OCI-LY7 (cell line): ENCODE measurements around the gene CPSF3. TPM values are rescaled to one million over a fixed set of nuclear protein-coding genes. Genes with fewer than 3 reads are reported as not detected.

Experiments used
- BruUV-seq: library from RNA; stranded (reverse); fragments of 400-500 nt; replicated peaks from 2 replicates; lab custom pipeline; 2021; lab: Mats Ljungman, UMichigan
- CTCF ChIA-PET: fragments of 300-600 bp; sonication (Branson Sonifier 250); formaldehyde crosslinking; loops from one replicate; lab custom pipeline; 2022; ENCODE audit warnings: antibody characterized with exemption; ENCODE audit not compliant: unreplicated experiment; lab: Charles Lee
- POLR2A ChIA-PET: fragments of 300-600 bp; sonication (Branson Sonifier 250); formaldehyde crosslinking; loops from one replicate; lab custom pipeline; 2022; ENCODE audit warnings: antibody characterized with exemption; lab: Charles Lee
- DNase-seq: peaks from one replicate; pipeline ENCODE4 v3.0.0-alpha.2; 2015; ENCODE audit warnings: low spot score
- H2AFZ ChIP-seq: fragments of 200-600 bp; sonication (generic), shearing (Covaris generic); 2 replicates; pipeline ENCODE4 v1.6.1; 2014; ENCODE audit warnings: mild to moderate bottlenecking, antibody characterized with exemption, low read length, moderate library complexity
- H3K27ac ChIP-seq: fragments of 200-600 bp; sonication (generic); 2 replicates; pipeline ENCODE4 v1.5.1; 2014; ENCODE audit warnings: mixed run types, low read depth, mild to moderate bottlenecking, moderate library complexity, low read length, inconsistent platforms; ENCODE audit not compliant: poor library complexity, severe bottlenecking
- H3K36me3 ChIP-seq: fragments of 200-600 bp; sonication (generic); 2 replicates; pipeline ENCODE4 v1.6.1; 2014; ENCODE audit warnings: mild to moderate bottlenecking, antibody characterized with exemption, low read length, moderate library complexity, mixed read lengths; ENCODE audit not compliant: insufficient read depth
- H3K4me1 ChIP-seq: fragments of 200-600 bp; sonication (generic); 2 replicates; pipeline ENCODE4 v1.5.1; 2014; ENCODE audit warnings: mild to moderate bottlenecking, low read length; ENCODE audit not compliant: insufficient read depth, poor library complexity, severe bottlenecking
- H3K4me2 ChIP-seq: fragments of 200-600 bp; sonication (generic); 2 replicates; pipeline ENCODE4 v1.6.1; 2014; ENCODE audit warnings: mild to moderate bottlenecking, low read length
- H3K4me3 ChIP-seq: fragments of 200-600 bp; sonication (generic); 2 replicates; pipeline ENCODE4 v1.5.1; 2014; ENCODE audit warnings: mild to moderate bottlenecking, low read depth, low read length; ENCODE audit not compliant: poor library complexity, severe bottlenecking
- H3K79me2 ChIP-seq: fragments of 200-600 bp; sonication (generic); 2 replicates; pipeline ENCODE4 v1.6.1; 2016; ENCODE audit warnings: low read depth, mild to moderate bottlenecking, low read length, moderate library complexity, mixed read lengths; ENCODE audit not compliant: insufficient read depth
- H3K9me2 ChIP-seq: fragments of 200-600 bp; sonication (generic); 2 replicates; pipeline ENCODE4 v1.6.1; 2016; ENCODE audit warnings: mild to moderate bottlenecking, low read length, mixed read lengths; ENCODE audit not compliant: insufficient read depth
- H3K9me3 ChIP-seq: fragments of 200-600 bp; sonication (generic); 2 replicates; pipeline ENCODE4 v1.6.1; 2014; ENCODE audit warnings: mild to moderate bottlenecking, mixed run types, low read length, mixed read lengths
- H4K20me1 ChIP-seq: fragments of 200-600 bp; sonication (generic); 2 replicates; pipeline ENCODE4 v1.6.1; 2014; ENCODE audit warnings: mild to moderate bottlenecking, antibody characterized with exemption, low read length, moderate library complexity, mixed read lengths; ENCODE audit not compliant: insufficient read depth
- EZH2phosphoT487 ChIP-seq: fragments of 200-600 bp; sonication (generic); IDR thresholded peaks from 2 replicates; pipeline ENCODE4 v1.6.1; 2018; ENCODE audit warnings: low read depth, borderline replicate concordance, mild to moderate bottlenecking, mixed run types, antibody characterized with exemption, low read length, moderate library complexity, mixed read lengths
- intact Hi-C: fragments of 100-400 bp; cut with micrococcal nuclease; formaldehyde crosslinking; loops from one replicate; pipeline ENCODE4 v1.10.0; 2022; ENCODE audit not compliant: unreplicated experiment
- total RNA-seq, 2 experiments: library from RNA; depleted of rRNA in 1 of 2; stranded (reverse); fragments of >200 nt in 1 of 2; shearing (Covaris generic) in 1 of 2; gene quantifications; 2 replicates each; pipeline ENCODE4 v1.2.3, GENCODE V29; 2014 to 2022
- TF ChIP-seq, protein P1 (sequence below): fragments of 200-600 bp; sonication (generic); conservative IDR thresholded peaks from 2 replicates; pipeline ENCODE4 v1.5.1; 2014; ENCODE audit warnings: mild to moderate bottlenecking, antibody characterized with exemption, low read length, moderate library complexity, mixed read lengths

CPSF3 gene
- total RNA-seq, 2 experiments from 2014 or later: 54.5 to 88.3 TPM

DNA sequence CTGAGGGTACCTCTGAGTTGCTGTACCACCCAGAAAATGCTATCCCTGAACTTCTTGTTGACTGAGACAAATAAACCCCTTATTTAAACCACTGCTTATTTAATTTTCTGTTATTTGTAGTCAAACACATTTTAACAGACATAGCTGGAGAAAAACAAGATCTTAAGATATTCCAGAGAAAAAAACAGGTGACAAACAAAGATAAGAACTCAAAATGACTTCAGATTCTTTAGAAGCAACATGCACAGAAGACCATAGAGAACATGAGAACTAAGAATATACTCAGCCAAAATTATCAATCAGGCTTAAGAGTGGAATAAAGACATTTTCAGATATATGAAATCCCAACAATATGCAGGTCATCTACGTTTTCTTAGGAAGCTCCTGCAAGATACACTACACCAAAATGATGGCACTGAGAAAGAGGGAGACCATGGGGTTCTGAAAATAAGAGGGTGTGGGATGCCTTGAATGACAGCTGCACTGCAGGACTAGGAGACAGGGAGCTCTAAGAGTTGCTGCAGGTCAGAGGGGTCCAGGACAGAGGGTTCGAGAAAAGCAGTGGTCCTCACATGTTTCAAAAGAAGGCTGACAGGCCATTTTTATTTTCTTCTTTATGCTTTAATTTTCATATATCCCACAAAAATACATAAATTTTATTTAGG lies 93.8 kb downstream of the CPSF3 start:
- Histone ChIP-seq H2AFZ (no peak overlapping the region), H4K20me1 (no peaks in the 10 kb centered on the region), H3K4me3 (no peak overlapping the region), H3K9me2 (no peaks in the 10 kb centered on the region), H3K9me3 (no peaks in the 10 kb centered on the region), H3K4me1 (no peaks in the 10 kb centered on the region), H3K4me2 (no peak overlapping the region), H3K27ac (no peak overlapping the region), H3K36me3 (peaks cover 90% of the 10 kb centered on the region), H3K79me2 (no peaks in the 10 kb centered on the region)
- DNase-seq: no peak
- ChIA-PET CTCF (no interaction called here), POLR2A (interaction anchor here (0.6 to 1.6 kb wide), 6 partner anchors 15 to 414 kb away, joined by 3 to 5 read pairs (median 3); no protein-coding TSS in a partner anchor)
- no TSS peak for BruUV-seq
- intact Hi-C loops: no loop called here
- TF ChIP-seq, protein P1, sequence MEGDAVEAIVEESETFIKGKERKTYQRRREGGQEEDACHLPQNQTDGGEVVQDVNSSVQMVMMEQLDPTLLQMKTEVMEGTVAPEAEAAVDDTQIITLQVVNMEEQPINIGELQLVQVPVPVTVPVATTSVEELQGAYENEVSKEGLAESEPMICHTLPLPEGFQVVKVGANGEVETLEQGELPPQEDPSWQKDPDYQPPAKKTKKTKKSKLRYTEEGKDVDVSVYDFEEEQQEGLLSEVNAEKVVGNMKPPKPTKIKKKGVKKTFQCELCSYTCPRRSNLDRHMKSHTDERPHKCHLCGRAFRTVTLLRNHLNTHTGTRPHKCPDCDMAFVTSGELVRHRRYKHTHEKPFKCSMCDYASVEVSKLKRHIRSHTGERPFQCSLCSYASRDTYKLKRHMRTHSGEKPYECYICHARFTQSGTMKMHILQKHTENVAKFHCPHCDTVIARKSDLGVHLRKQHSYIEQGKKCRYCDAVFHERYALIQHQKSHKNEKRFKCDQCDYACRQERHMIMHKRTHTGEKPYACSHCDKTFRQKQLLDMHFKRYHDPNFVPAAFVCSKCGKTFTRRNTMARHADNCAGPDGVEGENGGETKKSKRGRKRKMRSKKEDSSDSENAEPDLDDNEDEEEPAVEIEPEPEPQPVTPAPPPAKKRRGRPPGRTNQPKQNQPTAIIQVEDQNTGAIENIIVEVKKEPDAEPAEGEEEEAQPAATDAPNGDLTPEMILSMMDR: no peak
- no peak for TF ChIP-seq EZH2phosphoT487

DNA sequence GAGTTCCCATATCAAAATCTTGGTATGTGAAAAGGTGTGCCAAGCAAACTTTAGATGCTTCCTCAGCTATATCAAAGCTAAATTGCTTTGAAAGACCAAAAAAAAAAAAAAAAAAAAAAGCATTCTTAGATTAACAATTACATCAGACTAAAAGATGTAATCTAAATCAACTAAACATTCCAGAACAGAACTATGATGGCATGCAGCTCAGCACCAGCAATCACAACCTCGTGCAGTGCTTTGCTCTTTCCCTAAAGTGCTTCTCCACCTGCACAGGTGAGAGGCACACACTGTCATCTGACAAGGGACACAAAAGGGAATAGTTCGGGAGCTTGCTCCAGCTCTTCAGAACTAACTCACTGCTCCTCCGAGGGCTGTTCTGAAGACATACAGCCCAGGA lies 94.7 kb downstream of the CPSF3 start:
- Histone ChIP-seq H3K4me1 (no peaks in the 10 kb centered on the region), H3K4me3 (no peak overlapping the region), H3K79me2 (no peaks in the 10 kb centered on the region), H3K9me2 (no peaks in the 10 kb centered on the region), H3K4me2 (no peak overlapping the region), H4K20me1 (no peaks in the 10 kb centered on the region), H3K27ac (no peak overlapping the region), H3K9me3 (no peaks in the 10 kb centered on the region), H2AFZ (no peak overlapping the region), H3K36me3 (peaks cover 89% of the 10 kb centered on the region)
- no peak for DNase-seq
- TF ChIP-seq EZH2phosphoT487: no peak
- TF ChIP-seq, protein P1: no peak
- ChIA-PET POLR2A (interaction anchor here (0.6 to 1.6 kb wide), 12 partner anchors 9 to 113 kb away, joined by 3 to 5 read pairs (median 3); partner anchors contain the start of gene YWHAQ), CTCF (no interaction called here)
- no TSS peak for BruUV-seq
- intact Hi-C loops: no loop called here

DNA sequence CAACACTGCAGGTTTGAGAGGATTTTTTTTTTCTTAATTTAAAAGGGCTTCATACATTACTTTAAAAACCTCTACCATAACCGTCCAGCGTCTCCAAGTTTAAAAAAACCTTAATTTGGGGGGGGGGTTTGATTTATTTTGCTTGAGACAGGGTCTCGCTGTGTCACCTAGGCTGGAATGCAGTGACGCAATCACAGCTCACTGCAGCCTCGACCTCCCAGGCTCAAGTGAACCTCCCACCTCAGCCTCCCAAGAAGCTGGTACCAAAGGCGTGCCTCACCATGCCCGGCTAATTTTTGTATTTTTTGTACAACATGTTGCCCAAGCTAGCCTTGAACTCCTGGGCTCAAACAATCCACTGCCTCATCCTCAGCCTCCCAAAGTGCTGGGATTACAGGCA lies 95.3 kb downstream of the CPSF3 start:
- Histone ChIP-seq H2AFZ (no peak overlapping the region), H4K20me1 (no peaks in the 10 kb centered on the region), H3K4me1 (no peaks in the 10 kb centered on the region), H3K27ac (no peak overlapping the region), H3K4me3 (no peak overlapping the region), H3K36me3 (peaks cover 89% of the 10 kb centered on the region), H3K9me2 (no peaks in the 10 kb centered on the region), H3K4me2 (no peak overlapping the region), H3K79me2 (no peaks in the 10 kb centered on the region), H3K9me3 (no peaks in the 10 kb centered on the region)
- TF ChIP-seq, protein P1: no peak
- POLR2A ChIA-PET: interaction anchor here (0.6 to 1.6 kb wide), 9 partner anchors 10 to 112 kb away, joined by 3 to 5 read pairs (median 3); partner anchors contain the start of gene YWHAQ
- no TSS peak for BruUV-seq
- CTCF ChIA-PET: no interaction called here
- DNase-seq: no peak
- intact Hi-C loops: no loop called here
